Body of pancreas (tissue), 4 donors: Measurements from ENCODE around the gene REM2.

Experiments used
- POLR2A ChIP-seq, 3 donors: fragments of 450-650 bp; IDR thresholded peaks; one replicate each; pipeline ENCODE4 v1.6.1; 2016; ENCODE audit warnings: antibody characterized with exemption in 3 of 3, mild to moderate bottlenecking in 2 of 3
- TF ChIP-seq, protein P1 (sequence below), 7 experiments: fragments of 450-650 bp in 4 of 7; fragments of 200-600 bp in 3 of 7; sonication (generic) in 3 of 7; IDR thresholded peaks; one replicate each; pipeline ENCODE4 v1.5.1; 2016 to 2019; ENCODE audit warnings: antibody characterized with exemption in 7 of 7

DNA sequence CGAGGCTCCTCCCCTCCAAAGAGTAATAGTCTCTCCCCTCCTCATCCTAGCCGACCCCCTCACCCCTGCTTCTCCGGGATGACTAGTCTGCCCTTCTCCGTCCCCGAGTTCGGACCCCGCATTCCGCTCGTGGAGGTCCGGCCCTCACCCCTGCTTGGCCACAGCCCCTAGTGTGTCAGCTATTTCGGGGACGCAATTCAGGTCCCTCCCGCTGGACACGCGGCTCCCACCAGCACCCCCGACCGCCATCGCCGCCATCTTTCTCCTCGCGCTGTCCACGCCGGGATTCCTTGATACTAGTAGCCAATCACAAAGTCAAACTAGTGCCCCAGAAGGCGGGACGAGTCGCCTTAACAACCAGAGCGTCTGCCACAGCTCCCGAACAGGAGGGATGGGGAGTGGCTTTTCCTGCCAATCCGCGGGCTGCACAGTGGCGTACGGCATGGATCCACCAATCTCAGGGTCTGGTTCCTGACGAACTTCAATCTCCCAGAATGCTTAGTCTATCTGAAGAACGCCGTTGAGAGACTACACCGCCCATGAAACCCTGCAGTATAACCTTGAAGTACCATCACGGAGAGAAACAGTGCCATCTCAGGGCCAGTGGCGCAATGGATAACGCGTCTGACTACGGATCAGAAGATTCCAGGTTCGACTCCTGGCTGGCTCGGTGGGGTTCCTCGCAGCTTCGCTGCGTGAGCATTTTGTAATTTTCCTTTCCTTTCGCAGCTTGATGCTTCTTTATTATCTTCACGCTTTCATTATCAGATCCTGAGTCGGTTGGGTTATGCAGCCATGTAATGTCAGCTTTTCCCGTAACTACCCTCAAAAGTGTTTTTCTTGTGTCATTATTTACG is 46.3 kb downstream of the REM2 start, which contains the start of gene PRMT5:
- TF ChIP-seq, protein P1, sequence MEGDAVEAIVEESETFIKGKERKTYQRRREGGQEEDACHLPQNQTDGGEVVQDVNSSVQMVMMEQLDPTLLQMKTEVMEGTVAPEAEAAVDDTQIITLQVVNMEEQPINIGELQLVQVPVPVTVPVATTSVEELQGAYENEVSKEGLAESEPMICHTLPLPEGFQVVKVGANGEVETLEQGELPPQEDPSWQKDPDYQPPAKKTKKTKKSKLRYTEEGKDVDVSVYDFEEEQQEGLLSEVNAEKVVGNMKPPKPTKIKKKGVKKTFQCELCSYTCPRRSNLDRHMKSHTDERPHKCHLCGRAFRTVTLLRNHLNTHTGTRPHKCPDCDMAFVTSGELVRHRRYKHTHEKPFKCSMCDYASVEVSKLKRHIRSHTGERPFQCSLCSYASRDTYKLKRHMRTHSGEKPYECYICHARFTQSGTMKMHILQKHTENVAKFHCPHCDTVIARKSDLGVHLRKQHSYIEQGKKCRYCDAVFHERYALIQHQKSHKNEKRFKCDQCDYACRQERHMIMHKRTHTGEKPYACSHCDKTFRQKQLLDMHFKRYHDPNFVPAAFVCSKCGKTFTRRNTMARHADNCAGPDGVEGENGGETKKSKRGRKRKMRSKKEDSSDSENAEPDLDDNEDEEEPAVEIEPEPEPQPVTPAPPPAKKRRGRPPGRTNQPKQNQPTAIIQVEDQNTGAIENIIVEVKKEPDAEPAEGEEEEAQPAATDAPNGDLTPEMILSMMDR (IDR thresholded peaks at IDR 0.05): no peak
- TF ChIP-seq POLR2A (IDR thresholded peaks at IDR 0.05): peak; percentile 66 to 95 (median 94)
